Neutrophil (primary cell): ENCODE measurements around the gene GATA1.

Experiments used
- H3K27ac ChIP-seq: fragments of 200-600 bp; sonication (generic); 2 replicates; pipeline ENCODE4 v1.5.1; 2016; ENCODE audit warnings: mild to moderate bottlenecking, moderate library complexity
- H3K27me3 ChIP-seq: fragments of 200-600 bp; sonication (generic); 2 replicates; pipeline ENCODE4 v1.6.0; 2016; ENCODE audit warnings: mild to moderate bottlenecking
- H3K36me3 ChIP-seq: fragments of 200-600 bp; sonication (generic); 2 replicates; pipeline ENCODE4 v1.5.1; 2017
- H3K4me1 ChIP-seq, 2 experiments: fragments of 200-600 bp in 1 of 2; sonication (generic) in 1 of 2; 1 replicate in 1 of 2; 2 replicates in 1 of 2; pipeline versions ENCODE4 v1.5.1 to v1.6.1; 2013 to 2016; ENCODE audit warnings: low read depth in 1 of 2, low read length in 1 of 2, mild to moderate bottlenecking in 1 of 2, moderate library complexity in 1 of 2; ENCODE audit not compliant: control insufficient read depth in 1 of 2, insufficient read depth in 1 of 2
- H3K4me3 ChIP-seq, 2 experiments: fragments of 200-600 bp in 1 of 2; sonication (generic) in 1 of 2; 1 replicate in 1 of 2; 2 replicates in 1 of 2; pipeline ENCODE4 v1.5.1; 2013 to 2016; ENCODE audit warnings: low read depth in 1 of 2, low read length in 1 of 2, mild to moderate bottlenecking in 1 of 2, moderate library complexity in 1 of 2
- H3K9me3 ChIP-seq: fragments of 200-600 bp; sonication (generic); 2 replicates; pipeline ENCODE4 v1.5.1; 2016
- TF ChIP-seq, protein P1 (sequence below): fragments of 200-600 bp; sonication (generic); IDR thresholded peaks from 2 replicates; pipeline ENCODE4 v1.5.1; 2016; ENCODE audit warnings: antibody characterized with exemption

Gene GATA1

GRCh38 chrX:48835524-48836329 lies 49.3 kb downstream of the GATA1 start, which contains the start of gene PCSK1N:
TSS of gene PCSK1N (minus strand) at chrX:48835610. CDS start at chrX:48835532, 78 bp downstream.
- Histone ChIP-seq H3K4me1 (peaks cover 0 to 3% of the 10 kb centered on the region in 2 experiments), H3K27me3 (peaks cover 78% of the 10 kb centered on the region), H3K36me3 (no peaks in the 10 kb centered on the region), H3K27ac (no peak within 1 kb of the TSS), H3K4me3 (no peak within 1 kb of the TSS), H3K9me3 (no peaks in the 10 kb centered on the region)
- TF ChIP-seq, protein P1, sequence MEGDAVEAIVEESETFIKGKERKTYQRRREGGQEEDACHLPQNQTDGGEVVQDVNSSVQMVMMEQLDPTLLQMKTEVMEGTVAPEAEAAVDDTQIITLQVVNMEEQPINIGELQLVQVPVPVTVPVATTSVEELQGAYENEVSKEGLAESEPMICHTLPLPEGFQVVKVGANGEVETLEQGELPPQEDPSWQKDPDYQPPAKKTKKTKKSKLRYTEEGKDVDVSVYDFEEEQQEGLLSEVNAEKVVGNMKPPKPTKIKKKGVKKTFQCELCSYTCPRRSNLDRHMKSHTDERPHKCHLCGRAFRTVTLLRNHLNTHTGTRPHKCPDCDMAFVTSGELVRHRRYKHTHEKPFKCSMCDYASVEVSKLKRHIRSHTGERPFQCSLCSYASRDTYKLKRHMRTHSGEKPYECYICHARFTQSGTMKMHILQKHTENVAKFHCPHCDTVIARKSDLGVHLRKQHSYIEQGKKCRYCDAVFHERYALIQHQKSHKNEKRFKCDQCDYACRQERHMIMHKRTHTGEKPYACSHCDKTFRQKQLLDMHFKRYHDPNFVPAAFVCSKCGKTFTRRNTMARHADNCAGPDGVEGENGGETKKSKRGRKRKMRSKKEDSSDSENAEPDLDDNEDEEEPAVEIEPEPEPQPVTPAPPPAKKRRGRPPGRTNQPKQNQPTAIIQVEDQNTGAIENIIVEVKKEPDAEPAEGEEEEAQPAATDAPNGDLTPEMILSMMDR, result no peak

GRCh38 chrX:48839686-48840085 lies 53.3 kb downstream of the GATA1 start:
- no peak overlapping the region for H3K4me3 ChIP-seq
- no peak overlapping the region for H3K27ac ChIP-seq
- TF ChIP-seq, protein P1, result no peak
- no peaks in the 10 kb centered on the region for H3K9me3 ChIP-seq
- H3K4me1 ChIP-seq, result no peaks in the 10 kb centered on the region
- H3K36me3 ChIP-seq, result no peaks in the 10 kb centered on the region
- H3K27me3 ChIP-seq, result peaks cover 38% of the 10 kb centered on the region
